ENCODE measurements around the gene SGK2. TPM values are rescaled to one million over a fixed set of nuclear protein-coding genes. Genes with fewer than 3 reads are reported as not detected.

SGK2 gene
- total RNA-seq, 2 experiments from 2014 or later: 0.38 to 0.64 TPM

DNA sequence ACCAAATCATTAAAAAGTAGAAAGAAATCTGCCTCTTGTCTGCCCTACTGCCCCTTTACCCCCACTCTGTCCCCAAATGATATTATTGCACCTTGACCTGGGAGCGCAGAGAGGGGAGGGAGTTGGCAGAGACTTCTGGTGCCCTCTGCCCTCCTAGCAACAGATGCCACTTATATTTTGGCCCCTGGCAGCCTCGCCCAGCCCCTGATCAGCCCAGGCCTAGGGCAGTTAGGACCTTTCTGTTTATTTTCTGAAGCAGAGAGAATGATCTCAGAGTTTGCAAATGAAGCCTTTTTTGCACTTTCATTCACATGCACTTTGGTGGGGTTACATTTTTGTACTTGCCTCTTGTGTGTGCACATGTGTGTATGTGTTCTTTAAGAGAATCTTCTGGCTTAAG lies 8.4 kb upstream of the SGK2 start:
- ChIA-PET POLR2A (interaction anchor here (0.6 kb wide), 1 partner anchor 218 kb away, joined by 3 read pairs; no protein-coding TSS in a partner anchor), CTCF (no interaction called here)
- Mint-ChIP-seq H3K27me3 (no peaks in the 10 kb centered on the region), H3K27ac (no peak overlapping the region), H3K36me3 (ENCODE audit: low read depth) (peaks cover 17% of the 10 kb centered on the region), H3K4me3 (no peak overlapping the region), H3K9me3 (peaks cover 3% of the 10 kb centered on the region), H3K4me1 (ENCODE audit: low read depth) (no peaks in the 10 kb centered on the region)
- no peak for DNase-seq
- H3K4me3 ChIP-seq (ENCODE audit: low read length): no peak overlapping the region
- no peaks in the 10 kb centered on the region for H3K4me1 ChIP-seq (ENCODE audit: insufficient read depth, low read length)
- H3K9me3 ChIP-seq (ENCODE audit: control insufficient read depth in 1 of 2, insufficient read depth in 1 of 2, low read length in 2 of 2): no peaks in the 10 kb centered on the region
- no peak for ATAC-seq (ENCODE audit: poor library complexity)
- intact Hi-C loops (cut with DNase I, micrococcal nuclease): no loop called here
- no peaks in the 10 kb centered on the region for H3K27me3 ChIP-seq (ENCODE audit: control insufficient read depth in 1 of 2, insufficient read depth in 2 of 2, low read length in 2 of 2)
- H3K36me3 ChIP-seq (ENCODE audit: insufficient read depth, low read length): no peaks in the 10 kb centered on the region
- TF ChIP-seq, protein P1, sequence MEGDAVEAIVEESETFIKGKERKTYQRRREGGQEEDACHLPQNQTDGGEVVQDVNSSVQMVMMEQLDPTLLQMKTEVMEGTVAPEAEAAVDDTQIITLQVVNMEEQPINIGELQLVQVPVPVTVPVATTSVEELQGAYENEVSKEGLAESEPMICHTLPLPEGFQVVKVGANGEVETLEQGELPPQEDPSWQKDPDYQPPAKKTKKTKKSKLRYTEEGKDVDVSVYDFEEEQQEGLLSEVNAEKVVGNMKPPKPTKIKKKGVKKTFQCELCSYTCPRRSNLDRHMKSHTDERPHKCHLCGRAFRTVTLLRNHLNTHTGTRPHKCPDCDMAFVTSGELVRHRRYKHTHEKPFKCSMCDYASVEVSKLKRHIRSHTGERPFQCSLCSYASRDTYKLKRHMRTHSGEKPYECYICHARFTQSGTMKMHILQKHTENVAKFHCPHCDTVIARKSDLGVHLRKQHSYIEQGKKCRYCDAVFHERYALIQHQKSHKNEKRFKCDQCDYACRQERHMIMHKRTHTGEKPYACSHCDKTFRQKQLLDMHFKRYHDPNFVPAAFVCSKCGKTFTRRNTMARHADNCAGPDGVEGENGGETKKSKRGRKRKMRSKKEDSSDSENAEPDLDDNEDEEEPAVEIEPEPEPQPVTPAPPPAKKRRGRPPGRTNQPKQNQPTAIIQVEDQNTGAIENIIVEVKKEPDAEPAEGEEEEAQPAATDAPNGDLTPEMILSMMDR (IDR thresholded peaks at IDR 0.05): no peak
- H3K27ac ChIP-seq (ENCODE audit: low read depth in 1 of 2, low read length in 2 of 2): no peak overlapping the region

- Histone ChIP-seq H3K4me1 (ENCODE audit: insufficient read depth, low read length) (no peaks in the 10 kb centered on the region), H3K27ac (ENCODE audit: low read depth in 1 of 2, low read length in 2 of 2) (no peak overlapping the region), H3K4me3 (ENCODE audit: low read length) (no peak overlapping the region), H3K27me3 (ENCODE audit: control insufficient read depth in 1 of 2, insufficient read depth in 2 of 2, low read length in 2 of 2) (no peaks in the 10 kb centered on the region), H3K9me3 (ENCODE audit: control insufficient read depth in 1 of 2, insufficient read depth in 1 of 2, low read length in 2 of 2) (no peaks in the 10 kb centered on the region), H3K36me3 (ENCODE audit: insufficient read depth, low read length) (no peaks in the 10 kb centered on the region)
- H3K4me3 Mint-ChIP-seq: no peak overlapping the region
- H3K9me3 Mint-ChIP-seq: no peaks in the 10 kb centered on the region
- H3K4me1 Mint-ChIP-seq (ENCODE audit: low read depth): no peaks in the 10 kb centered on the region
- ATAC-seq (ENCODE audit: poor library complexity): no peak
- no peak overlapping the region for H3K27ac Mint-ChIP-seq
- ChIA-PET POLR2A (no interaction called here), CTCF (no interaction called here)
- no peak for DNase-seq
- TF ChIP-seq, protein P1 (IDR thresholded peaks at IDR 0.05): no peak
- no peaks in the 10 kb centered on the region for H3K36me3 Mint-ChIP-seq (ENCODE audit: low read depth)
- intact Hi-C loops (cut with DNase I, micrococcal nuclease): no loop called here
- no peaks in the 10 kb centered on the region for H3K27me3 Mint-ChIP-seq
Observed at GRCh38 chr20:43554369-43554768, 4.5 kb upstream of the SGK2 start.

GRCh38 chr20:43559147-43559987 lies 540 bp downstream of the SGK2 start:
- TF ChIP-seq, protein P1 (IDR thresholded peaks at IDR 0.05): no peak
- no peaks in the 10 kb centered on the region for H3K27me3 Mint-ChIP-seq
- H3K9me3 ChIP-seq (ENCODE audit: control insufficient read depth in 1 of 2, insufficient read depth in 1 of 2, low read length in 2 of 2): no peaks in the 10 kb centered on the region
- DNase-seq: no peak
- H3K36me3 ChIP-seq (ENCODE audit: insufficient read depth, low read length): no peaks in the 10 kb centered on the region
- H3K27ac ChIP-seq (ENCODE audit: low read depth in 1 of 2, low read length in 2 of 2): no peak overlapping the region
- CTCF ChIA-PET: no interaction called here
- intact Hi-C loops (cut with DNase I, micrococcal nuclease): no loop called here
- no peak for ATAC-seq (ENCODE audit: poor library complexity)
- H3K9me3 Mint-ChIP-seq: no peaks in the 10 kb centered on the region
- no peak overlapping the region for H3K27ac Mint-ChIP-seq
- no peaks in the 10 kb centered on the region for H3K36me3 Mint-ChIP-seq (ENCODE audit: low read depth)
- H3K4me1 Mint-ChIP-seq (ENCODE audit: low read depth): no peaks in the 10 kb centered on the region
- H3K4me3 Mint-ChIP-seq: no peak overlapping the region
- no peaks in the 10 kb centered on the region for H3K4me1 ChIP-seq (ENCODE audit: insufficient read depth, low read length)
- H3K4me3 ChIP-seq (ENCODE audit: low read length): no peak overlapping the region
- POLR2A ChIA-PET: interaction anchor here (0.6 kb wide), 1 partner anchor 522 kb away, joined by 4 read pairs; no protein-coding TSS in a partner anchor
- no peaks in the 10 kb centered on the region for H3K27me3 ChIP-seq (ENCODE audit: control insufficient read depth in 1 of 2, insufficient read depth in 2 of 2, low read length in 2 of 2)

Measured in CD4-positive, alpha-beta T cell (primary cell).